ENCODE data around the gene TECR.
"Not testable (repeated sequence)": the region's sequence is repeated elsewhere in the genome, so short reads cannot be mapped to it uniquely, and the experiment has no call there.

TECR gene

GRCh38 chr19:14559916-14560775 lies 30.8 kb downstream of the TECR start:
- in situ Hi-C loops (cut with MboI; ENCODE audit: low sequenced_read_pairs) = no loop called here

- in situ Hi-C loops (cut with MboI; ENCODE audit: low sequenced_read_pairs) = no loop called here
Observed at GRCh38 chr19:14560776-14561108, 31.3 kb downstream of the TECR start.

DNA sequence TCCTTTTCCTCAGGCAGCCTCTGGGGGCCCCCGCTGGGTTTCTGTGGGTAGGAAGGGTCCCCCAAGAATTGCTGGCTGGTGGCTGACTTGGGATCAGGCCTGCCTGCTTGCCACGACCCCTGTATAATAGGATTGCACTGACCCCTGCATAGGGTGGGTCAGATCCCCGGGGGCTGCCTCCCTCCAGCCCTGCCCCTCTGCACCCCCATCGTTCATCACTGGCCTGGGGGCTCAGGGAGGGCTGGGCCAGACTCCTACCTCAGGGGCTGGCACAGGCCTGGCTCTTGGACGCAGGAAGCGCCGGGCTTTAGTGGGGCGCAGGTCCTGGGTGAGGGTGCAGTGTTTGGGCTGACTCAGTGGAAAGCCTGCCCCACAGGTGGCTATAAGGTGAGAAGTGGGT lies 31.9 kb downstream of the TECR start:
- in situ Hi-C loops (cut with MboI; ENCODE audit: low sequenced_read_pairs) = no loop called here

GRCh38 chr19:14561847-14562351 lies 32.5 kb downstream of the TECR start:
- in situ Hi-C loops (cut with MboI; ENCODE audit: low sequenced_read_pairs) = no loop called here

- in situ Hi-C loops (cut with MboI; ENCODE audit: low sequenced_read_pairs) = no loop called here
Observed at GRCh38 chr19:14562660-14563589, 33.5 kb downstream of the TECR start.

DNA sequence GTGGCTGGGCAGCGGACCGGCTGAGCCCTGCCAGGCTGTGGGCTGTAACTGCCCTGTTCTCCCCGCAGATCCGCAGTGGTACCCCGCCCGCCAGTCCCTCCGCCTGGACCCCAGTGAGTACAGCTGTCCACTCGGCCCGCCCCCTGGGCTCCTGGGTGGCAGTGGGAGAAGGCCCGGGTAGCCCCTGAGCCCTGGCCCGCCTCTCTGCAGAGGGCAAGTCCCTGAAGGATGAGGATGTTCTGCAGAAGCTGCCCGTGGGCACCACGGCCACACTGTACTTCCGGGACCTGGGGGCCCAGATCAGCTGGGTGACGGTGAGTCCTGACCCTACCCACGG lies 34.2 kb downstream of the TECR start:
- in situ Hi-C loops (cut with MboI; ENCODE audit: low sequenced_read_pairs) = no loop called here

DNA sequence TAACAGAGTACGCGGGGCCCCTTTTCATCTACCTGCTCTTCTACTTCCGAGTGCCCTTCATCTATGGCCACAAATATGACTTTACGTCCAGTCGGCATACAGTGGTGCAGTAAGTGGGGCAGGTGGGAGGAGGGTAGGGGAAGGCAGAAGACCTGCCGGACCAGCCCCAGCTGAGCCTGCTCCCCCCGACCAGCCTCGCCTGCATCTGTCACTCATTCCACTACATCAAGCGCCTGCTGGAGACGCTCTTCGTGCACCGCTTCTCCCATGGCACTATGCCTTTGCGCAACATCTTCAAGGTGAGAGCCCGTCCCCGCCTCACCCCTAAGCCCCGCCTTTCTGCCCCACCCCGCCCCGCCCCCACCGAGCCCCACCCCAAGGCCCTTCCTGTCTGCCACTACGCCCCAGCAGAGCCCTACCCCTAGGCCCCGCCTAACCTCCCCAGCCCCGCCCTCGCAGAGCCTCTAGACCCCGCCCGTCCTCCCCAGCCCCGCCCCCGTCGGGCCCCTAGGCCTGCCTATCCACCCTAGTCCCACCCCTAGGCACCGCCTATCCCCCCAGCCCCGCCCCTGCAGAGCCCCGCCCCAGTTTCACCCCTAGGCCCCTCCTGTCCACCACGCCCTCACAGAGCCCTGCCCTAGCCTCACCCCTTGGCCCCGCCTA lies 34.7 kb downstream of the TECR start:
- in situ Hi-C loops (cut with MboI; ENCODE audit: low sequenced_read_pairs) = no loop called here

GRCh38 chr19:14564652-14565297 lies 35.4 kb downstream of the TECR start:
- in situ Hi-C loops (cut with MboI; ENCODE audit: low sequenced_read_pairs) = not testable (repeated sequence)

DNA sequence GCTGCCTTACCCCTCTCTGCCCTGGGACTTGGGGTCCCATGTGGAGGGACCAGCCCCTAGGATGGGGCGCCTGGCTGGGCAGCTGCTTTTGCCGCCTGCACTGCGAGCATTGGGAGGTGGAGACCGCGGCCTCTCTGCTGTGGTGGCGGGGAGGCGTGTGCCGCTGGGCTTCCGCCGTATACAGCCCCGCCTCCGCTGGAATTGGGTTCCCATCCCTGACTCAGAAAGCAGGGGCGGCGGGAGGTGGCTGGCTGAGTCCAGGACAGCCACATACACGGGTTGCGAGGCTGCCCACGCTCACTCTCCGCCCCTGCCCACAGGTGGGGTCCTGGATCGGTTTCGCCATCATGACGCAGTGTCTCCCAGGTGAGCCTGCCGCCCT lies 35.9 kb downstream of the TECR start:
- in situ Hi-C loops (cut with MboI; ENCODE audit: low sequenced_read_pairs) = no loop called here

DNA sequence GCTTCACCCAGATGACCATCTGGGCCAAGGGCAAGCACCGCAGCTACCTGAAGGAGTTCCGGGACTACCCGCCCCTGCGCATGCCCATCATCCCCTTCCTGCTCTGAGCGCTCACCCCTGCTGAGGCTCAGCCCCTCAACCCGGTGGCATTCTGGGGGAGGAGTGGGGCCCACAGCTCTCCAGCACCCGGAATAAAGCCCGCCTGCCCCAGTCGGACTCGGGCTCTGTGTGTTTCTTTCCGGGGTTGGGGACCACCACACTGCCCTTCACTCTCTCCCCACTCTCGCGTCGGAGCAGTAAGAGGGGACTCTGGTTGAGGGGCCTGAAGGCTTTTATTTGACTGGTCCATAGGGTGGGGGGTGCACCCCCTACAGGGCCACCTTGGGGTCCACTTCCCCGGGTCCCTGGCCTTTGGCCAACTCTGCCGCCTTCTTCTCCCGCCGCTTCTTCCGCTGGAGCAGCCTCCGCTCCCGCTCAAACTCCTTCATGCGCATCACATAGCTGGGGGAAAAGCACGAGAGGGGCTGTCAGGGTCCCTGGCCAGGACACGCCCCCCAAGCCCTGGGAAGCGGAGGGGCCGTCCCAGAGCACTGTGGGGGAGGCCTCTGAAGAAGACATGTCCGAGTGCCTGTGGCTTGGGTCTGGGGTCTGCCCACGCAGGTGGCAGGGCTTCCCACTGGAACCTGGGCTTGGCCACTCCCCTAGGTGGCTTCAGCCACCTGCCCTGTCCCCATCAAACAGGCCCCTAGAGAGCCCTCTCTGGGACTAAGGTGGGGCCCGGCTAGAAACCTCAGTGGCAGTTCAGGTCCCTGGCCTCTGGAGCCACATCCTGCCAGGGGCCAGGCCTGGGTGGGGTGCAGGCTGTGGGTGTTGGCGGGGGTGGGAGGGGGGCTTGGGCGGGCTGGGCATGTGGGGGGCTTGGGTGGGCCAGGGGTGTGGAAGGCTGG lies 36.6 kb downstream of the TECR start:
- in situ Hi-C loops (cut with MboI; ENCODE audit: low sequenced_read_pairs) = no loop called here

GRCh38 chr19:14566712-14567077 lies 37.3 kb downstream of the TECR start:
- in situ Hi-C loops (cut with MboI; ENCODE audit: low sequenced_read_pairs) = no loop called here

DNA sequence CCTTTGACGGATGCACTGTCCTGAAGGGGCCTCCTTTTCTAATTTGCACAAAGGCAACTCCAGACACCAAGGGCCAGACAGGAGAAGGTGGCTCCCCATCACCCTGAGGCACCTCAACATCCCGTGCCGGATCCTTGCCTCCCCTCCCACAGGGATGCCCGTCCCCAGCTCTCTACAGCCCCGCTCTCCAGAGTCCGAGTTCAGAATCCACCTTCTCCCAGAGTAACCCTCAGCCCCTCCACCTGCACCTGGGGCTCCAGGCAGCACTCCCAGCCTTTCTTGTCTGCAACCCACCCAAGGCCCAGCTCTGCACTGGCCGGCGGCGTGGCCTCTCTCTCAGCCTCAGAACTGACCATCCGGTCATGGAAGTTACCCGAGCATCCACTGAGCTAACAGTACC lies 37.7 kb downstream of the TECR start:
- in situ Hi-C loops (cut with MboI; ENCODE audit: low sequenced_read_pairs) = no loop called here

DNA sequence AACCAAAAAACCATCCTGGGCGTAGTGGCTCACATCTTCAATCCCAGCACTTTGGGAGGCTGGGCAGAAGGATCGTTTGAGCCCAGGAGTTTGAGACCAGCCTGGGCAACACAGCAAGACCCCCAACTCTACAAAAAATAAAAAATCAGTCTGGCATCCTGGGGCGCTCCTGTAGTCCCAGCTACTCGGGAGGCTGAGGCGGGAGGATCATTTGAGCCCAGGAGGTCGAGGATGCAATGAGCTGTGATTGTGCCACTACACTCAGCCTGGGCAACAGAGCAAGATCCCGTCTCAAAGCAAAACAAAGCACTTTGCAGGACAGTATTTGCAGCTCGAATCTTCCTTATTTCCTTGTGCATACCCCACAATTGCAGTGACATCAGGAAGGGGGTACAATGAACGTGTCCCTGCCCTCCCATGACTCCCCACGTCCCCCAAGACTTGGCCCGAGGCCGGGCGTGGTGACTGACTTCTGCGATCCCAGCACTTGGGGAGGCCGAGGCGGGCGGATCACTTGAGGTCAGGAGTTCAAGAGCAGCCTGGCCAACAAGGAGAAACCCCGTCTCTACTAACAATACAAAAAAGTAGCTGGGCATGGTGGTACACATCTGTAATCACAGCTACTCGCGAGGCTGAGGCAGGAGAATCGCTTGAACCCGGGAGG lies 41.6 kb downstream of the TECR start:
- in situ Hi-C loops (cut with MboI; ENCODE audit: low sequenced_read_pairs) = no loop called here

DNA sequence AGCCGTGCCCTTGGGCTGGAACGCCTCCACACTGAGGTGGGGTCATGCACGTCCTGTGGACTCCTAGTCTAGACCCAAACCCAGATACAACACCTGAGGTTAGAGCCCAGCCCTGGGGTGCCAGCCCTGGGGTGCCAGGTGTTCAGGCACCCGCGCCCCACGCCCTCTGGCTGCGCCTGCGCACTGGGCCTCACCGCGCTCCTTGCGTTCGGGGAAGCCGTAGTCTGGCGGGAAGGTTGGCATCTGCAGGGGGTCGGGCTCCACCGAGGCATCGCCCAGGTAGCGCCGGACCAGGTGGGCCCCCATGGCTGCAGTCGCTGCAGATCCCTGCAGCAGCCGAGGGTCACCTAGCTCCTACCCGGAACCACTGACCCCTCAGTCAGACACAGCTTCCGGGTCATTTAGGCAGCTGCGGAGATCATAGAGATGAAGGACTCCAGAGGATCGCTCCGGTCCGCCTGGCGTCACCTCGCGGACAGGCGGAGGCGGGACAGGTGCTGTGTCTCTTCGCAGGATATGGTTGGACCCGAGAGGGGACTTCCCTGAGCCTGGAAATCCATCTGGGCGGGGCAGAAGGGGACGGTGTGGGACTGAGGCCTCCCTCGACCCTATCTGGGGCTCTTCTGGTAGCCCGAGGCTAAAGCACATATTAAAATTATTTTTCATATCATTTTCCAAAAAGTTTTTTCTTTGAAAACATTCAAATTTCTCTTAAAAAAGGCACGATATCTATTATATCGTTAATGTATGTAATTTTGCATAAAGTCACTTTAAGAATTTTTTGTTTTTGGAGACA lies 42.5 kb downstream of the TECR start, which contains the start of gene NDUFB7:
Gene NDUFB7, minus strand, starts transcription at position 372 of the 796 bp plus-strand sequence. Its CDS starts 66 bp downstream, at position 306.
- in situ Hi-C loops (cut with MboI; ENCODE audit: low sequenced_read_pairs) = no loop called here

DNA sequence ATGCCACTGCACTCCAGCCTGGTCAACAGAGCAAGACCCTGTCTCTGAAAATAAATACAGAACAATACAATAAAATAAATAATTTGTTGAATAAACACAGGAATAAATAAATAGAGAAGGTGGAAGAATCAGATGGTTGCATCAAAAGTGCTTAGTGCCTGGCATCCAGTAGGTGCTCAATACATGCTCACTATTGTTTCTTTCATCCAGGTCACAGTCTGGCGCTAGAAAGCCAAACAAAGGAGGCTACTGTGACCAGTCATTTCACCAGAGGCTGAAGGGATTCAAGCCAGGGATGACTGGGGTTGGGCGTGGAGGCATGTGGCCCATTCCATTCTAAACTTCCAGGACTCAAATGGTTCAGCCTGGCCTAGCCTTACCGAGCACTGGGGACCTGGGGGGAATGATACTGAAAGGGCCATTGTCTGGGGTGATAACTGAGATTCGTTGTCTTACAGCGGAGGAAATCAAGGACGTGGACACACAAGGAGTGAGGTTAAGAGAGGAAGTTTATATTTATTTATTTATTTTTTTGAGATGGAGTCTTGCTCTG lies 46.1 kb downstream of the TECR start:
- in situ Hi-C loops (cut with MboI; ENCODE audit: low sequenced_read_pairs) = no loop called here

DNA sequence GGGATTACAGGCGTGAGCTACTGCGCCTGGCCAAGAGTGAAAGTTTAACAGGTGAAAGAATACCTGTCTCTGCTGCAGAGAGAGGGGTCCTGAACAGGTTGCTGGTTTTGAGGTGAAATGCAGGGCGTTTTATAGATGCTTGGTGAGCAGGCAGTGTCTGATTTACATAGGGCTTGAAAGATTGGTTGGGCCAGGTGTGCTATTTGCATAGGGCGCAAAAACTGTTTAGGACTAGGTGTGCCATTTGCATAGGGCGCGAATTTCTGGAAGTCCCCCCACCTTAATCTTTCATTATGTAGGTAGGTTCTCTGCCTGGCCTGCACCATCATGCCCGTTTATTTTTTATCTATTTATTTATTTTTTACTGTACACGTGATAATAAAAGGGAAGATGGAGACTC lies 47.0 kb downstream of the TECR start:
- in situ Hi-C loops (cut with MboI; ENCODE audit: low sequenced_read_pairs) = no loop called here

DNA sequence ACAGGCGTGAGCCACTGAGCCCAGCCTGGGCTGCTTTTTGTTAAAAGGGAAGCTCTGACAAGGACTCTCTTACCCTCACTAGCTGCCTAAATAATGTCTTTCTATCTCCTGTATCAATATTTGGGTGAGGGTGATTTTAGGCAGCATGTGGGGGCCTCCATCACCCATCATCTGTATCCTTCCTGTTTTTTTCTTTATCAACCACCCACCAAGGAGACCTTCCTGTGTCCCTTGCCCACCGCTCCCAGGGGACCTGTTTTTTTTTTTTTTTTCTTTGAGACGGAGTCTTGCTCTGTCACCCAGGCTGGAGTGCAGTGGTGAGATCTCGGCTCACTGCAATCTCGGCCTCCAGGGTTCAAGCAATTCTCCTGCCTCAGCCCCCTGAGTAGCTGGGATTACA lies 47.9 kb downstream of the TECR start:
- in situ Hi-C loops (cut with MboI; ENCODE audit: low sequenced_read_pairs) = no loop called here

- in situ Hi-C loops (cut with MboI; ENCODE audit: low sequenced_read_pairs) = no loop called here
Observed at GRCh38 chr19:14577885-14578427, 48.6 kb downstream of the TECR start.

Data from hTERT RPE-1 (cell line).